NCI-H2081 treated with DMSO at 0.1 percent for 48 hours (cell line): ENCODE measurements around the gene ROMO1.
"Not testable (repeated sequence)": the region's sequence is repeated elsewhere in the genome, so short reads cannot be mapped to it uniquely, and the experiment has no call there.

ENCODE experiments used
- DNase-seq: peaks from one replicate; lab custom pipeline; 2025; lab: John Stamatoyannopoulos, UW

Gene ROMO1

DNA sequence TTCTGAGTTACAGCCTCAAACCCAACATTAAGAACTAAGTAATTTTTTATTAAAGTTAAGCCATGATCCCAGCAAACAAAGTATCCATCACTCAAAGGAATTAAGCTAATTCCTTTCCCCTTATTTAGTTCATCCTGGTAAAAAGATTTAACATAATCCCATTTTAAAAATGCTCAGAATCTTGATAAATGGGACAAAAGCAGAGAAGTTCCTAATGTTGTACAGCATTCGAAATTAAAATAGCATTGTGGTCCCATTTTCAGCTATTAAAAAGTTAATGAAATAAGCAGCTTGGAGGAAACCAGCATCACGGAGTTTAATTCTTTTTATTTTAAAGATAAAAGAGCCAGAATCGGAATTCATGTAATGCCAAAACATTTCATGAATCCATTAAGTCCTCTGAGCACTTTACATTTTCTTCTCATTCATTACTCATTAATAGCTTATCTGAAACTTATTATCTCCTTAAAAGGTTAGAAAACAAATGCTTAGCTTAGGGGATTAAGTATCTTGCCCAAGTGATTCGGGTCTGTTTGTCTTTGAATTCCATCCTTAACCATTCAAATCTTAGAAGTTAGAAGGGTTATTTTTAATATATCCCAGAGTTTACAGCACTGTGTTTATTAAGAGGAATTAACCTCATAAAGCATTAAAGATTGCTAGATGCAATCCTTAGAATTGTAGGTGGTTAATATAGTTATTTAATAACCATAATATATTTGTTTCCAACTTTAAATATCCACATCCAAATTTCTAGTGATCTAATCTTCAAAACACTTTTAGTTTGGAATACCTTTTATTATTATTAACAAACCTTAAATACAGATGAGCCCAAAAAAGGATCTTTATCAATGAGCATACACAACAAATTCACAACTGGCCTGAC lies 31.6 kb downstream of the ROMO1 start:
- no peak for DNase-seq

DNA sequence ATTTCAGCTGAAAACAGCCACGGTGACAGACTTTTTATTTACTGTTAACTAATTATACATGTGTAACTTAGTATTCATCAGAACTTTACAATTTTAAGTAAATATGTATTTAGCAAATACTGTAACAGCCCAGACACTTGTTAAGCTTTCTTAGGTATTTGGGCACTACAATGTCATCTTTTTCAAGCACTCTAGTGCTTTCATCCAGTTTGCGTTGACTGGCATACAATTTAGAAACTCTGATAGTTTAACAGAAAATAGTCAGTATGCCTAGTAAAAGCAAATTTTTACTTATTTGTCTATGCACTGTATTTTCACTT lies 32.2 kb downstream of the ROMO1 start:
- no peak for DNase-seq

DNA sequence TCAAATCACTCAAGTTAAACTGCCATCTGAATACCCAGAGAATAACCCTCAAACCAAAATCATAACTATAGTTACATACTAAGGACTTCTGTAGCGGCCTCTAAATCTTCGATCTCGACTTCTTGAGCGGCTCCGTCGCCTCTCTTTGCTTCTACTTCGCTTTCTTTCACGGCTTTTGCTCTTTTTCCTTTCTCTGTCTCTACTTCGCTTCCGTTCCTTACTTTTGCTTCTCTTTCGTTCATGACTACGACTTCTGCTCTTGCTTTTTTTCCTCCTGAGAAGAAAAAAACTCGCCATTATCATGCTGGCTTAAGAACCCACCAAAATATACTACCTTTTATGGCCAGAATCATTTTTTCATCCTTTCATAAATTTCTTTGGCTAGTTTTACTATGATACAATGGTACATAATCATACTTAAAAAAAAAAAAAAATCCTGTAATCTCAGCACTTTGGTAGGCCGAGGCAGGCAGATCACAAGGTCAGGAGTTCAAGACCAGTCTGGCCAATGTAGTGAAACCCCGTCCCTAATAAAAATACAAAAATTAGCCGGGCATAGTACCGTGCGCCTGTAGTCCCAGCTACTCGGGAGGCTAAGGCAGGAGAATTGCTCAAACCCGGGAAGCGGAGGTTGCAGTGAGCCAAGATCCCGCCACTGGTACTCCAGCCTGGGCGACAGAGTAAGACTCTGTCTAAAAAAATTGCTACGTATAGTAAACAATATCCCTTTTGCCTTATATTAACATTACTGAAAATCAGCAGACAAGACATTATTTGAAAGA lies 32.8 kb downstream of the ROMO1 start:
- no peak for DNase-seq

GRCh38 chr20:35732644-35732982 lies 33.4 kb downstream of the ROMO1 start:
- DNase-seq, result no peak

DNA sequence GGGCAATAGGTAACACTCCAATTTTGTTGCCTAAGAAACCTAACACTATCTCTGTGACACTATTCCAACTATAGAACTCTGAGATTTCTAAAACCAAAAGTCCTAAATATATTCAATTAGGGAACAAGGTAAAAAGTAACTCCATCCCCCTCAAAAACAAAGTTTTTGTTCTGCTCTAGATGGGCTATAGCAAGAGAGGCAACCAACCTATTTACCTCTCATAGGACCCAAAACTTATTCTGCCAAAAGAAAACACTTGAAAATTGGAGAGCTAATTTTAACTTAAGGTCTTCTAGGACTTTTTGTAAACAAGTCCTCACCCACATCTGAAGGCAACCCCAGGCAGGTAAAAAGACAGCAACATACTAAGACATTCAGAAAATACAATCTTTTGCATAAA lies 35.2 kb downstream of the ROMO1 start:
- no peak for DNase-seq

DNA sequence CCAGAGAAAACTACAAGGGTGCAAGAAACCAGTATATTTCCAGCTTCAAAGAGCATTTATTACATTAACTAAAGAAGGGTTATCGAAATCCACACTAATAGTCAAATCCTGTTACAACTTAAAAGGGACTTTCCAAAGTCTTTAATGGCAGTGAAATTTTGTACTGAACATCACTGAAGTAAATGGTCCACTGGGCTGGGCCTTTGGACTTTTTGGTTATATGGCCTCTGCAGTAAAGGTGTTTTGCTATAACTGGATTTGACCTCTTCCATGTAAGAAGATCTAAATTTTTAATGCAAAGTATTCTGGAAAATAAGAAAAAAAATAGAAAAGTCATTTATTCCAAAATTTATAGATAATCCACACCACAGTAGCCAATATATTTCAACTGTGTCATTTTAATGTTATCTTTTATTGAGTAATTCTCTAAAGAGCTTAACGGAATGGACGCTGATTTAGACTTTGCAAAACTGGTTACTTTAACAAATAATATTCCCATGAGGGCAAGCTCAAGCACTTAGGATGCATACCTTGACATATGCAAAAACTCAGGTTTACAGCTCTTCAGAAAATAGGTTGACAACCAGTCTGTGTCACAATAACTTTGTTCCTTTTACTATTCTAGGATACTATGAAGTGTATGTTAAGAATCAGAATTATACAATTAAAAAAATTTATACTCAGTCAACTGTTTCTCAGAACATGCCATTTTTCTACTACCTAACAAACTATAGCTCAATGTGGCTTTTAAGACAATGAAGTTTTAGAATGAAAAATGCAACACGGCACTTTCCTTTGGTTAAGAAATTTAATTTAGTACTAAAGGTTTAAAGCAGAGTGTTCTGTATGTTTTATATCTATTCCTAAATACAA lies 35.8 kb downstream of the ROMO1 start:
- no peak for DNase-seq

DNA sequence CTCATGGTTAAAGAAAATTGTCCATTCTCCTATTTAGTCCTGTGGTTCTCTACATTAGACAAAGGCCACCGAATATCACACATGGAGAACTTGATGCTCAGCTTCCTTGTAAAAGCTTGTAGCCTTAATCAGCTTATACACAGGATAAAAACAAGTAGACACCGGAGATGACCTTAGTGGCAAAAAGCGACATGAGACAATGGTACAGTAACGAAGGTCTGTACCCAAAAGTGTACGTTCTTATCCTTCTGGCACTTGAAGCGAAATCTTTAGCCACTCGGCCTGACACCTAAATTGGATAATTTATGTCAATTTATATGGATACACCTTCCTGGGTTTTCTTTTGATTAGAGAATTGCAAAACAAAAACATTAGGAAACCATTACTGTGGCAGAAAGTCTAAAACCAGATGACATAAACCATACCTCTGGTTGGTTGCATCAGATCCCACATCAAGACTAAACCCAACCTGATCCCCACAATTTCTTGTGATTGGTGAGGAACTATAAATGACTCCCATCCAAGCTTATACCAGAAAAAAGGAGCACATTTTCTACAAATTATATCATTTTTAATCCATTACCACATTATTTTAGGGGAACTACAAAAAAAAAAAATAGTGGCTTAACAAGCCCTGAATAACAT lies 36.7 kb downstream of the ROMO1 start:
- DNase-seq, result no peak

- no peak for DNase-seq
Measured at GRCh38 chr20:35737865-35738333, 38.7 kb downstream of the ROMO1 start.

- DNase-seq, result no peak
Measured at GRCh38 chr20:35738410-35739179, 39.4 kb downstream of the ROMO1 start.

GRCh38 chr20:35739294-35740163 lies 40.3 kb downstream of the ROMO1 start:
- no peak for DNase-seq

DNA sequence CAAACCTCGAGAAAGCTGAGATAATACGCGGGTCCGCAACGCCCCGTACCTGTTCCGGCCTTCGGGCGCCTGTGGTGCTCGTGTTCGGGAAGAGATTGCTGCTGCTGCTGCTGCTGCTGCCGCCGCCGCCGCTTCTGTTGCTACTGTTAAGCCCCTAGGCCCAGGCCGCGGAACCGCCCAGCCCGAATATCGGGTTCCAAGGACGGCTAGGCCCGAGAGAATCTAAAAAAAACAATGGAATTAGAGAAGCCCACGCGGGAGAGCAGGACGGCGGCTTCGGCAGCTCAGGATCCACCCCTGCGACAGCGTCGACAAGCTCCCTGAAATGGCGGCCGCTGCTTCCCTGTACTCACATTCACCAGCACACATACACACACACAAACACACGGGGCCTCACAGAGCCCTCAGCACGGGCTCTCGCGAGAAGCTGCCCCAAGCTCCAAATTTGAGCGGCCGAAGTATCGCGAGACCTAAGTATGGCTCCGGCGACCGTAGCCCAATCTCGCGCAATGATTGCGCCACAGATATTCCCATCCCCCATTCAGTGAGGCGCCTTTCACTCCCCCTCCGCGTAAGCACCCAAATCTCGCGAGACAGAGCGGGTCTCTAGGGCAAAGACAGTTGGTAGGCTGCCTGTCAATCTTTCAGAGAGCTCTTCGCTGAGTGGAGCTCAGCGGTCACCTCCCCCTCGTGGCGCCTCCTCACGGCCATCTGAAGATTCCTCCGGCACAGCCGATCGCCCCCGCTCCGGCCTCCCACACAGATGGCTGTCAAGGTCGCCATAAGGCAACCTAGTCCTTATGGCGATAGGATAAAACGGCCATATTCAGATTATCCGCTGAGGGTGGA lies 42.9 kb downstream of the ROMO1 start, which contains the start of gene RBM39:
Gene RBM39, minus strand, starts transcription at position 369 of the 849 bp plus-strand sequence. CDS start 1,386 bp downstream, outside the sequence.
- DNase-seq, result peak; percentile 100

DNA sequence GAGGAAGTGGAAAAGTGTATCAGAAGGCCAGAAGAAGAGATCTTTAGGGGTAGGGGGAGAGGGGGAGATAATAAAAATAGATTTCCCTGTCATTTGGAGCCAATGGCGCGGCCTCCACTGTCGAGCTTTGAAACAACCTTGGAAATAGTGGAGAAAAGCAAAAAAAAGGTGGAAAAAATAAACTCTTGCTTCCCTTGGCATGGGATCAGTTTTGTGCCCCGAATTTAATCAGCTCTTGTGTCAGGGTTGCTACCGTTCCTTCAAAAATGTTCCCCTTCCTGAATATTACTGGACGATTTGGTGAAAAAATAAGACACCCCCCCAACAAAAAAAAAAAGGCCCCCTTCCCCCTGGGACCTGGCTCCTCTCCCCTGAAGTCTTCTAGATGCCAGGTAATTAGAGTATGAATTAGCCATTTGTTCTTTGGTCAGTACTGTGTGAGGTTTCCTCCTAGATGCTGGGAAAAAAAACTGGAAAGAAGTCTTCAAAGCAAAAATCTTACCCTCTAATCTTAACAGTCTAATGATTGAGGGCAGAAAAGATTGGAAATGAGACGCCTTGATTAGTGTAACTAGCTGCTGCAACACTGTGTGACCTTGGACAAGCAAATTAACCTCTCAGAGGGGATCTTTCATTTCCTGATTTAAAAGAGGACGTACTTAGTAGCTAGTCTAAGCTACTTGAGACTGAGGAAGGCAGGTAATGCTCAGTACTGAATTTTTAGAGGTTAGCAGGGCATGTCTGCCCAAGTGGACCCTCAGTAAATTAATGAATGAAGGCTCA lies 43.7 kb downstream of the ROMO1 start:
- DNase-seq, result peak; percentile 30

DNA sequence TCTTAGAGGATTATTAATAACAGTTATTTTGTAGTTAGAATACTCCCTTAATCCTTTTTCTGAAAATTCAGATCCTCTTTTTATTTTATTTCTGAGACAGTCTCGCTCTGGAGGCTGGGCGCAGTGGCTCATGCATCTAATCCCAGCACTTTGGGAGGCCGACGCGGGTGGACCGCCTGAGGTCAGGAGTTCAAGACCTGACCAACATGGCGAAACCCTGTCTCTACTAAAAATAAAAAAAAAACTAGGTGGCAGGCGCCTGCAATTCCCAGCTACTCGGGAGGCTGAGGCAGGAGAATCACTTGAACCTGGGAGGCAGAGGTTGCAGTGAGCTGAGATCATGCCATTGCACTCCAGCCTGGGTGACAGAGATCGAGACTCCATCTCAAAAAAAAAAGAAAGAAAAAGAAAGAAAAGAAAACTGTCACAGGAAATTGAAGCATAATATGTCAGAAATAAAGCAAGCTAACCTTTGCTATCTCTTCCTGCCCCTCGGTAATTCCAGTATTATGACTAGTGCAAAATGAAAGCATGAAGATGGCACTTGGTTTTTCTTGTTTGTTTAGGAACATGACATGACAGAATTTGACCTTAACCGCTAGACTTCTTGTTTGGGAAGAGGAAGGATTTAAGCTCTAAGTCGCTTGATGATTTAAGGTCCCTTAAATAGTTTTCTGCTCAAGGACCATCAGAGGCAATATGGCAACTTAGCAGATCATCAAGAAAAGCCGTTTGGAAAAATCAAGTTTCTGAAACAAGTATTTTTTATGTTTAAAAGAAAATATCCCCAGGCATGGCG lies 44.7 kb downstream of the ROMO1 start:
- DNase-seq, result no peak

- not testable (repeated sequence) for DNase-seq
Measured at GRCh38 chr20:35744492-35744841, 45.3 kb downstream of the ROMO1 start.
